A673 (cell line): ENCODE results near the gene MLKL.
"Not testable (repeated sequence)": the region's sequence is repeated elsewhere in the genome, so short reads cannot be mapped to it uniquely, and the experiment has no call there.

Experiments
- EZH2 ChIP-seq: fragments of 200-600 bp; sonication (generic); IDR thresholded peaks from 2 replicates; pipeline ENCODE4 v1.6.1; 2017; ENCODE audit warnings: borderline replicate concordance, low read depth, mild to moderate bottlenecking, mixed read lengths, antibody characterized with exemption, low read length; ENCODE audit not compliant: poor library complexity, severe bottlenecking
- TF ChIP-seq, protein P1 (sequence below): fragments of 300-800, 200-600 bp; sonication (generic); conservative IDR thresholded peaks from 2 replicates; pipeline ENCODE4 v1.5.1; 2017; ENCODE audit warnings: low read depth, mild to moderate bottlenecking, antibody characterized with exemption, low read length, moderate library complexity, mixed read lengths

DNA sequence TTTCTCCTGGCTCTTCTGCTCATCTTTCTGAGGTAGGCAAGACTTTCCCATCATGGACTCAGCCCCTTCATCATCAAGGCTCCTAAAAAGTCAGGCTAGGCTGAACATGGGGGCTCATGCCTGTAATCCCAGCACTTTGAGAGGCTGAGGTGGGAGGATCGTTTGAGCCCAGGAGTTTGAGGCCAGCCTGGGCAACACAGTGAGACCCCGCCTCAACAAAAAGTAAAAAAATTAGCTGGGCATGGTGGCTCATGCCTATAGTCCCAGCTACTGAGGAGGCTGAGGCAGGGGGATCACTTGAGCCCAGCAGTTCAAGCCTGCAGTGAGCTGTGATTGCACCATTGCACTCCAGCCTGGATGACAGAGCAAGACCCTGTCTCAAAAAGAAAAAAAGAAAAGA is 21.5 kb upstream of the MLKL start:
- TF ChIP-seq, protein P1, sequence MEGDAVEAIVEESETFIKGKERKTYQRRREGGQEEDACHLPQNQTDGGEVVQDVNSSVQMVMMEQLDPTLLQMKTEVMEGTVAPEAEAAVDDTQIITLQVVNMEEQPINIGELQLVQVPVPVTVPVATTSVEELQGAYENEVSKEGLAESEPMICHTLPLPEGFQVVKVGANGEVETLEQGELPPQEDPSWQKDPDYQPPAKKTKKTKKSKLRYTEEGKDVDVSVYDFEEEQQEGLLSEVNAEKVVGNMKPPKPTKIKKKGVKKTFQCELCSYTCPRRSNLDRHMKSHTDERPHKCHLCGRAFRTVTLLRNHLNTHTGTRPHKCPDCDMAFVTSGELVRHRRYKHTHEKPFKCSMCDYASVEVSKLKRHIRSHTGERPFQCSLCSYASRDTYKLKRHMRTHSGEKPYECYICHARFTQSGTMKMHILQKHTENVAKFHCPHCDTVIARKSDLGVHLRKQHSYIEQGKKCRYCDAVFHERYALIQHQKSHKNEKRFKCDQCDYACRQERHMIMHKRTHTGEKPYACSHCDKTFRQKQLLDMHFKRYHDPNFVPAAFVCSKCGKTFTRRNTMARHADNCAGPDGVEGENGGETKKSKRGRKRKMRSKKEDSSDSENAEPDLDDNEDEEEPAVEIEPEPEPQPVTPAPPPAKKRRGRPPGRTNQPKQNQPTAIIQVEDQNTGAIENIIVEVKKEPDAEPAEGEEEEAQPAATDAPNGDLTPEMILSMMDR = not testable (repeated sequence)
- not testable (repeated sequence) for TF ChIP-seq EZH2
